Measurements from ENCODE around the gene LRRC3.

DNA sequence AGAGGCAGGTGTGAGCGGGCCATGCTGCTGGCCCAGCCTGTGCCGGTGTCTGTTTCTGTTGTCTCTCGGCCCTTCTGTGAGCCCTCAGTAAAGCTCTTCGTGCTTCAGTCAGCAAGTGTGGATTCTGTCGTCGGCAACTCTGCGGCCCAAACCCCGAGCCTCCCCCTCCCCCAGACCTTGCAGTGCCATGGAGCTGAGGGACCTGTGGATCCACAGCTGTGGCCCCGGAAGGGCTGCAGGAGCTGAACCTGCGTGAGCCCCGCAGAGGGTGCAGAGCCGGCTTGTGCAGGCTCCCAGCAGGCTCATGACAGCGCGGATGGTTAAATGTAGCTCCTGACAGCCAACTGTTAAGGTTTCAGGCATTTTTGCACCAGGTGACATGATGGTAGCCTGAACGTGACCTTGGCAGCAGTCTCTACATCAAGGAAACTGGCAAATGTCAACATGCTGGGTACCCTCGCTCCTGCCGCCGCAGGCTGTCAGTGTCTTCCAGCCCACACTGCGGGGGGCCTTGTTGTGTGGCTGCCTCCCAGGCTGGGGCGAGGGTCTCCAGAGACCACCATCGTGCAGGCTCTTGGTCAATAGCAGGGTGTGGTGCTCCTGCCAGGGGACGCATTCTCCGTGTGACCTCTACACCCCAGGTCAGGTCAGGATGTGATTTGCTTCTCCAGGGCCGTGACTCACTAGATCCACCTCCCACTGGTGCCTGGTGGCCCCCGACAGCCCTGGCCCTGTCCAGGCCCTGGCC, 7.0 kb downstream of the LRRC3 start:
- TF ChIP-seq, protein P1, sequence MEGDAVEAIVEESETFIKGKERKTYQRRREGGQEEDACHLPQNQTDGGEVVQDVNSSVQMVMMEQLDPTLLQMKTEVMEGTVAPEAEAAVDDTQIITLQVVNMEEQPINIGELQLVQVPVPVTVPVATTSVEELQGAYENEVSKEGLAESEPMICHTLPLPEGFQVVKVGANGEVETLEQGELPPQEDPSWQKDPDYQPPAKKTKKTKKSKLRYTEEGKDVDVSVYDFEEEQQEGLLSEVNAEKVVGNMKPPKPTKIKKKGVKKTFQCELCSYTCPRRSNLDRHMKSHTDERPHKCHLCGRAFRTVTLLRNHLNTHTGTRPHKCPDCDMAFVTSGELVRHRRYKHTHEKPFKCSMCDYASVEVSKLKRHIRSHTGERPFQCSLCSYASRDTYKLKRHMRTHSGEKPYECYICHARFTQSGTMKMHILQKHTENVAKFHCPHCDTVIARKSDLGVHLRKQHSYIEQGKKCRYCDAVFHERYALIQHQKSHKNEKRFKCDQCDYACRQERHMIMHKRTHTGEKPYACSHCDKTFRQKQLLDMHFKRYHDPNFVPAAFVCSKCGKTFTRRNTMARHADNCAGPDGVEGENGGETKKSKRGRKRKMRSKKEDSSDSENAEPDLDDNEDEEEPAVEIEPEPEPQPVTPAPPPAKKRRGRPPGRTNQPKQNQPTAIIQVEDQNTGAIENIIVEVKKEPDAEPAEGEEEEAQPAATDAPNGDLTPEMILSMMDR (IDR thresholded peaks at IDR 0.05), result no peak
- no peak for TF ChIP-seq POLR2A (IDR thresholded peaks at IDR 0.05)

Measured in adrenal gland (tissue), 5 donors.